NOMO-1 (cell line): ENCODE data around the gene KLHL26.
"Not testable (repeated sequence)": the region's sequence is repeated elsewhere in the genome, so short reads cannot be mapped to it uniquely, and the experiment has no call there.

Experiments
- DNase-seq, 2 experiments: peaks; one replicate each; lab custom pipeline; 2025; ENCODE audit not compliant: unreplicated experiment in 2 of 2; lab: John Stamatoyannopoulos, UW

Gene KLHL26

GRCh38 chr19:18636969-18637629 is at the start of gene KLHL26:
Gene KLHL26, plus strand, starts transcription at chr19:18637028. Its CDS starts 27 bp downstream, at chr19:18637055.
- DNase-seq: no peak

GRCh38 chr19:18587561-18587960 is 49.3 kb upstream of the KLHL26 start:
- no peak for DNase-seq

- DNase-seq: no peak
These were observed 48.7 kb upstream of the KLHL26 start for GRCh38 chr19:18587962-18588610.

- DNase-seq: peak; percentile 68 to 80
These were observed 48.0 kb upstream of the KLHL26 start, which contains the start of gene REX1BD for GRCh38 chr19:18588611-18589379. Gene REX1BD, plus strand, starts transcription at chr19:18588798. Its CDS starts 4 bp downstream, at chr19:18588802.

GRCh38 chr19:18589380-18590272 is 47.2 kb upstream of the KLHL26 start:
- peak; percentile 66 to 73 for DNase-seq

GRCh38 chr19:18590273-18591272 is 46.3 kb upstream of the KLHL26 start:
- DNase-seq: no peak

- DNase-seq: no peak
These were observed 45.0 kb upstream of the KLHL26 start for GRCh38 chr19:18591735-18592385.

- DNase-seq: not testable (repeated sequence)
These were observed 44.1 kb upstream of the KLHL26 start for GRCh38 chr19:18592732-18593131.

GRCh38 chr19:18593367-18594095 is 43.3 kb upstream of the KLHL26 start:
- DNase-seq: no peak

- DNase-seq: peak; percentile 77 to 84
These were observed 42.6 kb upstream of the KLHL26 start for GRCh38 chr19:18594096-18594823.

GRCh38 chr19:18594824-18595373 is 41.9 kb upstream of the KLHL26 start:
- no peak for DNase-seq

- no peak for DNase-seq
These were observed 41.4 kb upstream of the KLHL26 start for GRCh38 chr19:18595475-18595874.

GRCh38 chr19:18596752-18597157 is 40.1 kb upstream of the KLHL26 start:
- peak; percentile 27 to 51 for DNase-seq

GRCh38 chr19:18597809-18598660 is 38.8 kb upstream of the KLHL26 start:
- DNase-seq: no peak

- DNase-seq: no peak
These were observed 37.3 kb upstream of the KLHL26 start for GRCh38 chr19:18599485-18599884.

GRCh38 chr19:18600692-18601397 is 36.0 kb upstream of the KLHL26 start:
- not testable (repeated sequence) for DNase-seq
